ENCODE results near the gene PACRGL.

Gene PACRGL

GRCh38 chr4:20700007-20700761, at the start of gene PACRGL:
PACRGL (plus strand) TSS chr4:20700458; CDS start chr4:20704482, 4,024 bp downstream.
- DNase-seq, result peak; percentile 94 to 95

GRCh38 chr4:20652226-20652885, 47.9 kb upstream of the PACRGL start:
- no peak for DNase-seq

GRCh38 chr4:20658456-20658855, 41.8 kb upstream of the PACRGL start:
- no peak for DNase-seq

GRCh38 chr4:20662851-20663250, 37.4 kb upstream of the PACRGL start:
- DNase-seq, result no peak

GRCh38 chr4:20666012-20666860, 34.0 kb upstream of the PACRGL start:
- no peak for DNase-seq

- DNase-seq, result no peak
Measured at GRCh38 chr4:20672262-20672661, 28.0 kb upstream of the PACRGL start.

- DNase-seq, result no peak
Measured at GRCh38 chr4:20675786-20676185, 24.5 kb upstream of the PACRGL start.

- no peak for DNase-seq
Measured at GRCh38 chr4:20676501-20677197, 23.6 kb upstream of the PACRGL start.

- no peak for DNase-seq
Measured at GRCh38 chr4:20678400-20678799, 21.9 kb upstream of the PACRGL start.

GRCh38 chr4:20679951-20680350, 20.3 kb upstream of the PACRGL start:
- no peak for DNase-seq

GRCh38 chr4:20680736-20681135, 19.5 kb upstream of the PACRGL start:
- DNase-seq, result no peak

- DNase-seq, result no peak
Measured at GRCh38 chr4:20681271-20681670, 19.0 kb upstream of the PACRGL start.

GRCh38 chr4:20682853-20683252, 17.4 kb upstream of the PACRGL start:
- no peak for DNase-seq

GRCh38 chr4:20683766-20684165, 16.5 kb upstream of the PACRGL start:
- no peak for DNase-seq

GRCh38 chr4:20684852-20685763, 15.2 kb upstream of the PACRGL start:
- peak in 1 of 2 experiments; percentile 10 for DNase-seq

- DNase-seq, result no peak
Measured at GRCh38 chr4:20687864-20688263, 12.4 kb upstream of the PACRGL start.

GRCh38 chr4:20696815-20697214, 3.4 kb upstream of the PACRGL start:
- DNase-seq, result no peak

- DNase-seq, result no peak
Measured at GRCh38 chr4:20698382-20698781, 1.9 kb upstream of the PACRGL start.

- DNase-seq, result no peak
Measured at GRCh38 chr4:20698820-20699219, 1.4 kb upstream of the PACRGL start.

- no peak for DNase-seq
Measured at GRCh38 chr4:20711335-20711734, 11.1 kb downstream of the PACRGL start.

- no peak for DNase-seq
Measured at GRCh38 chr4:20723019-20723418, 22.8 kb downstream of the PACRGL start.

GRCh38 chr4:20723463-20723862, 23.2 kb downstream of the PACRGL start:
- DNase-seq, result no peak

All from NCI-H1930 (cell line).